HG02973 (cell line): ENCODE measurements around the gene GREM1.

Source experiments
- ATAC-seq: cut with Tn5 transposase; IDR thresholded peaks from one replicate; pipeline ENCODE4 v1.9.1; 2021; ENCODE audit warnings: moderate library complexity; ENCODE audit not compliant: unreplicated experiment

Gene GREM1

DNA sequence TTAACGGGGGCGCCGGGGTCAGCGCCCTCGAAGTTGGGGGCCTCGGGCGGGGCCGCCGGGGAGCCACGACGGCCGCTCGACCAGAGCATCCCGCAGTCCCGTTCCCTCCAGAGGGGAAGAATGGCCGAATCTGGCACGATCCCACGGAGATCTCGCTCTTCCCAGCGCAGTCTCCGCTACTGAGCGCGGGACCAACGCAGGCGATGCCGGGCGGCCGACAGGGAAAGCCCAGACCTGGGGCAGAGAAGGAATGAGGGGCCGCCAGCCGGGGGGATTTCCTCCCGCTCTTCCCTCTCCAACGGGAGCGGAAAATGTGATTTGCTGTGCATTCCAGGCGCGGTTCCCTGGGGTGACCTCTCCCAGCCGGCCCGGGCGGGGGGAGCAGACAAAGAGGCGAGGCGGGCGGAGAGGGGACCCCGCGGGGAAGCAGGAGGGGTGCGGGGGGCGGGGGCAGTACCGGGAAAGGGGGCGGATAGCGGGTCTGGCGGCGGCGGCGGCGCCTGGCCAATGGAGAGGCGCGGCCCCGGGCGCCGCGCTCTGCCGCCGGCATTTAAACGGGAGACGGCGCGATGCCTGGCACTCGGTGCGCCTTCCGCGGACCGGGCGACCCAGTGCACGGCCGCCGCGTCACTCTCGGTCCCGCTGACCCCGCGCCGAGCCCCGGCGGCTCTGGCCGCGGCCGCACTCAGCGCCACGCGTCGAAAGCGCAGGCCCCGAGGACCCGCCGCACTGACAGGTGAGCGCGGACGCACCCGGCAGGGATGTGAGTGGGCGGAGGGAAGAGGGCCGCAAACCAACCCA lies at the start of gene GREM1:
Gene GREM1 (plus strand): TSS at position 579 of the 801 bp plus-strand sequence. CDS start 12,687 bp downstream, outside the sequence.
- no peak for ATAC-seq

GRCh38 chr15:32668942-32669341 lies 48.9 kb upstream of the GREM1 start:
- no peak for ATAC-seq

GRCh38 chr15:32669896-32670611 lies 47.8 kb upstream of the GREM1 start:
- ATAC-seq: no peak

- ATAC-seq: no peak
Measured at GRCh38 chr15:32670623-32671022, 47.2 kb upstream of the GREM1 start.

- ATAC-seq: no peak
Measured at GRCh38 chr15:32671339-32672325, 46.2 kb upstream of the GREM1 start.

DNA sequence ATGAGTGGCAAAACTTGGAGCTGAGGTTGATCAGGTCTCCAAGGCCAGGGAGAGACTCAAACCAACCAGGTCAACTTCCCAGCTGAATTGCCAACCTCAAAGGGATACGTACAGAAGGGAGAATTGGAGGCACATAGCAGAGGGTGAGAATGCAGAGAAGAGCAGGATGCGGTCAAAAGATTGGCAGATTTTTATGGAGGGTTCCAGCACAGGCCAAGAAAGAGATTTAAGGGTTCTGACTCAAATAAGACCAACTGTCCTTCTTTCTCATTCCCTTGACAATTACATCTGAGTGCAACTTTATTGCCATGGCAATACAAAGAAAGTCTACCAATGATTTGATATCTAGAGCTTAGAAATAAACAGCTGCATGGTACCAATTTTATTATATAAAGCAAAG lies 43.1 kb upstream of the GREM1 start:
- no peak for ATAC-seq

DNA sequence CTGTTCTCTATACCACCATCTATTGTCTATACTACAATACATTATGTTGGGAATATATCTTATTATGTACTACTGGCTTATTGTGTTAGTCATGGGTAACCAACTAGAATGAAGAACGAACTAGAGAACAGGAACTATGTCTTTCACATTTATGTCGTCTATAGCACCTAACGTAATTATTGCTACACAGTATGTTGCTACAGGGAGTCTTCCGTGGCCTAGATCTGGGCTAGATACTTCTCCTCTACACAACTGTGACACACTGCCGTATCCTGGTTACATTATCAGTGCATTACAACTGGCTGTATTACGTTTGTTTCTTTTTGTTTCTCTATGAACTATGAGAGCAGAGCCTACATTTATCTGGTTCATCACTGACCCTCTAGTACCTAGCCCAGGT lies 42.3 kb upstream of the GREM1 start:
- no peak for ATAC-seq

DNA sequence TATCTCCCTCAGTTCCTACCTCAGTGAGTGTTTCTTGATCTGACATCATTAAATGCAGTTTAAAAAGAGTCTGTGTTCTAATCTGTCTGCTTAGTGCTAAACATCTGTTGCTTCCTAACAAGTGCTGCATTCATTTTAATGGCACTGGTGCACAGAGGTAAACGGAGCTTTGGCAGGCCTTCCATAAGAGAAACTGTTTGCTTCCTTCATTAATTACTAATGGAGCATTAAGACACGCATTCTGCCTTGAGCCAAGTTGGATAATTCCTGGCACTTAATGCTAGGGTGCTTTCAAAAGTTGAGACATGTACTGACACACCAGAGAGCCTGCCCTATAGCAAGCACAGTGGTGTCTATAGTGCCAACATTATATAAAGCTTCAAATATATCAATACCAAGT lies 41.6 kb upstream of the GREM1 start:
- no peak for ATAC-seq

- no peak for ATAC-seq
Measured at GRCh38 chr15:32677238-32677750, 40.5 kb upstream of the GREM1 start.

- no peak for ATAC-seq
Measured at GRCh38 chr15:32679298-32679690, 38.5 kb upstream of the GREM1 start.

- no peak for ATAC-seq
Measured at GRCh38 chr15:32682569-32682968, 35.2 kb upstream of the GREM1 start.

GRCh38 chr15:32682977-32683630 lies 34.7 kb upstream of the GREM1 start:
- no peak for ATAC-seq

- no peak for ATAC-seq
Measured at GRCh38 chr15:32683906-32684584, 33.8 kb upstream of the GREM1 start.

DNA sequence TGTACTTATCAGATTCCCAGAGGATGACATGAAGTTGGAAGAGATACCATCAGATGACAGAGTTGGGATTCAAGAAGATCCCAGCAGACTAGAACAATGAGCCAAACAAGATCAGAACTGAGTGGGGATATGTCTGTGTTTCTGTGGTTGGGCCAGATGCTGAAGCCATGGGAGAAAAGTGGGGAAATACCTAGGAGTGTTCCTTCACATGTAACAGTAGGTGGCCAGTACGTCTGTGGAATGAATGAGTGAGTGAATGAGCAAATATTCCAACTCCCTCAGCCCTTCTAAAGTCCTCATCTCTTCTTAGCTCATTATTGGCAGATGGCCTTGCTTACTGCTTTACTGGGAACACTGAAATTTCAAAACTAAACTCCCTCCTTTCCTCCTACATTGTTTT lies 32.2 kb upstream of the GREM1 start:
- no peak for ATAC-seq

GRCh38 chr15:32687556-32687955 lies 30.2 kb upstream of the GREM1 start:
- no peak for ATAC-seq

DNA sequence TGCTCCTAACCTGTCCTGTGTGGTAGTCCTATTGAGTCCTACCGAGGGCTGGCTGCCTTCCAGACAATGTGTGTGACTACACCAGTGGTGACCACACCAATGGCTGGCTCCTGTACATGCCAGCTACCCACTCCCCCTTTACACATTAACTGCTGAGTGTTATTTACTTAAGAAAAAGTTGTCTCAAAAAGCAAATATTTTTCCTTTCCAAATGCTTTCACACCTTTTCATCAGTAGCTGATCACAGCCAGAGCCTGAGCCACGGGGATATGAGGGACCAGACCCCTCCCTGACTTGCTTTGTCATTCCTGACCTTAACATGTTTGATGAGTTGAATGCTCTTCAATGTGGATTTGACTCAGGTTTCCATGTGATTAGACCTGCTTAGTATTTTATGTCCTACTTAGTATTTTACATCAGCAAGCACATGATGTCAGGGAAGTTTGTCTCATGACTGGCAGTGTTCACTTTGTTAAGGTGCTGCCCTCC lies 29.6 kb upstream of the GREM1 start:
- ATAC-seq: no peak

DNA sequence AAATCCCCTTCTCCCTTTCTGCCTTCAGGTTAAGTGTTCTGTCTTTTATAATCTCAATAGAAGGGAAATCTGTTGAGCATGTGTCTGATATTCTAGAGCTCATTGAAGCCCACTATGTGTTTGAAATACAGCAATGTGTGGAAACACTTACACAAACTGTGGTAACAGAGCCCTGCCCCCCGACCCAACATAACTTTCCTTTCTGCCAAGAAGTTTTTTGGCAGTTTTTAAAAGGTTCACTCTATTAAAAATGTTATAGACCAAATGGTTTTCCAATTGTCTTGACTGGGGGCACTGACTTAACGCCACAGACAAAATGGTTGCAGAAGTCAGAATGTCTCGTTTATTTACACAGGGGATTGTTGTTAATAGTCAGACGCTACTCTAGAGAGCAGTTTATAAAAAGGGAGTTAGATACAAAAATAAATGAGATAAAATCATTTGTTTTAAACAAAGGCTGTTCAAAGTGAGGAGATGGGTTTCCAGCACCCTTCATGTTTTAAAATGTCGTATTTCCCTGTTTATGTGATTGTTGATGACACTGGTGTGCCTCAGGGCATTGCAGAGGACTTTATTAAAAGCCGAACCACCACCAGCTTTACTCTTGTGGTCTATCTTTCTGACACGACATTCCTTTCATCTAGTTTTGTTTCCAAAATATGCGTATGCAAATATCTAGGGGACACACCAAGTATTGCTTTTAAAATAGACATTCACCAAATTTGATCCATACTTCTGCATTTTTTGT lies 26.7 kb upstream of the GREM1 start:
- ATAC-seq: no peak

DNA sequence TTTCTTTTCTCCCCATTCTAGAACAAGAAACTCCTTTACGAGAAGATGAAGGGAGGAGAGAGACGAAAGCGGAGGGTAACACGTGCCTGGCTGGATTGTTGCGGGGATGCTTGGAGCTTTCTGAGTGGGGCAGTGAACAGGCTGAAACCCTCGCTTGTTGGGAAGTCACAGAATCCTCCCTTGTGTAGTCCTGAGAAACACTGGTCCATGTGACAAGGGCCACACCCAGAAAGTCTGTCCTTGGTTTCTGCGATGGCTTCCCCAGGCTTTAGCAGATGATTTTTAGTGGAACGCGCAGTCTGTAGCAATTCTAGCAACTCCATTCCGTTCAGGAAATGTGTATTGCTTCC lies 26.1 kb upstream of the GREM1 start:
- ATAC-seq: no peak

DNA sequence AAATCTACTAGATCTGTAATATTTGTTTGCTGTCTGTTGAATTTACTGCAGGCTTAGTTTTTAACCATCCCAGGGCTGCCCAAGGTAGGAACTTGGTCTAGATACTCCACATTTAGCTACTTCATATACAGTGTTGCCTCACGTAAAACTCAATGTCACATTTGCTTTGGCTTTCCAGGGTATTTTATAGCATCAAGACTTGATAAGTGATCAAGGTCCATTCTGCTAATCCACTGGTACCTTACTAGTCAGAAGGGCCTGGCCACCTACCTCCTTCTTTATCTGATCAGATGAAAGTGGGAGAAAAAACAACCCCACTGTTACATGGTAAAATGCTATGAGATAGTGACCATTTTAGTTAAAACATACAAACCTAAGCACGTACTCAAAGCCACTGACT lies 25.5 kb upstream of the GREM1 start:
- no peak for ATAC-seq
